ENCODE data around the gene PPP2R1B. TPM values are rescaled to one million over a fixed set of nuclear protein-coding genes. Genes with fewer than 3 reads are reported as not detected.
A peak's percentile ranks its signal among the peaks of the same experiment; 100 is the strongest.

PPP2R1B gene
- total RNA-seq, 2 donors from 2014 or later, result 45.9 to 57.0 TPM

DNA sequence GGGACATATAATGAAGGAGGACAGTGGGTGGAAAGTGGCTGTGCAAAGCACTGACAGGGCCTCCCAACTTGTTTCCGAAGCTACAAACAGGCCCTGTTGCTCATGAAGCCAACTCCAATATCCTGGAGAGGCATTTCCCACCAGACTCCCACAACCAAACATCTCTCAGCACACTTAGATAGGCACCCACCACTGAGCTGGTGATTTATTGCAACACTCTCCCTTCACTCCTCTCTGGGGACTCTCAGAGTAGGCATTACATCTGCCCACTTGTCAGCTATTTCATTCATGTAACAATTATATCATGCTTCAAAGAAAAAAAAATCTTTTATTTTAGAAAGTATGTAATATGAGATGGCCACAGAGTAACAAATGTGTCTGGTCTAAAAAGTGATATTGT is 32.1 kb upstream of the PPP2R1B start:
- intact Hi-C loops (cut with DNase I), result no loop called here
- DNase-seq, result no peak
- H3K27me3 ChIP-seq, result no peaks in the 10 kb centered on the region
- no peaks in the 10 kb centered on the region for H3K36me3 ChIP-seq
- H3K27ac ChIP-seq, result no peak overlapping the region
- H3K9ac ChIP-seq (ENCODE audit: low read depth in 2 of 2, low read length in 2 of 2), result no peak overlapping the region
- H3K9me3 ChIP-seq, result no peaks in the 10 kb centered on the region
- TF ChIP-seq, protein P1, sequence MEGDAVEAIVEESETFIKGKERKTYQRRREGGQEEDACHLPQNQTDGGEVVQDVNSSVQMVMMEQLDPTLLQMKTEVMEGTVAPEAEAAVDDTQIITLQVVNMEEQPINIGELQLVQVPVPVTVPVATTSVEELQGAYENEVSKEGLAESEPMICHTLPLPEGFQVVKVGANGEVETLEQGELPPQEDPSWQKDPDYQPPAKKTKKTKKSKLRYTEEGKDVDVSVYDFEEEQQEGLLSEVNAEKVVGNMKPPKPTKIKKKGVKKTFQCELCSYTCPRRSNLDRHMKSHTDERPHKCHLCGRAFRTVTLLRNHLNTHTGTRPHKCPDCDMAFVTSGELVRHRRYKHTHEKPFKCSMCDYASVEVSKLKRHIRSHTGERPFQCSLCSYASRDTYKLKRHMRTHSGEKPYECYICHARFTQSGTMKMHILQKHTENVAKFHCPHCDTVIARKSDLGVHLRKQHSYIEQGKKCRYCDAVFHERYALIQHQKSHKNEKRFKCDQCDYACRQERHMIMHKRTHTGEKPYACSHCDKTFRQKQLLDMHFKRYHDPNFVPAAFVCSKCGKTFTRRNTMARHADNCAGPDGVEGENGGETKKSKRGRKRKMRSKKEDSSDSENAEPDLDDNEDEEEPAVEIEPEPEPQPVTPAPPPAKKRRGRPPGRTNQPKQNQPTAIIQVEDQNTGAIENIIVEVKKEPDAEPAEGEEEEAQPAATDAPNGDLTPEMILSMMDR (IDR thresholded peaks at IDR 0.05), result no peak
- H3K4me3 ChIP-seq, result no peak overlapping the region
- no peaks in the 10 kb centered on the region for H3K4me1 ChIP-seq

DNA sequence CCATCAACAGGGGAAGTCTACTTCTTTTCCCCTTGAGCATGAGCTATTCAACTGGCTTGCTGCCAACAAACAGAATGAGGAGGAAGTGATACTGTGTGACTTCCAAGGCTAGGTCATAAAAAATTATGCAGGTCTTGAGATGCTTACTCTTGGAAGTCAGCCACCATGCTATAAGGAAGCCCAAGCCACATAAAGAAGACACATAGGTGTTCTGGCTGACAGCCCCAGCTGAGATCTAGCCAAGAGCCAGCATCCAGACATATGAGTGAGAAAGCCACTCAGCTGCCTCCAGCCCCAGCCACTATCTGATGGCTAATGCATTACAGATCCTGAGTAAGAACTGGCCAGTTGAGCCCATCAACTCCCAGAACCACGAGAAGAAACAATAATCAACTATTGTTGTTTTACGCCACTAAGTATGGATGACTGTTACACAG is 31.0 kb upstream of the PPP2R1B start:
- Histone ChIP-seq H3K27me3 (no peaks in the 10 kb centered on the region), H3K36me3 (no peaks in the 10 kb centered on the region), H3K9ac (ENCODE audit: low read depth in 2 of 2, low read length in 2 of 2) (no peak overlapping the region), H3K4me1 (no peaks in the 10 kb centered on the region), H3K4me3 (no peak overlapping the region), H3K27ac (no peak overlapping the region), H3K9me3 (no peaks in the 10 kb centered on the region)
- DNase-seq, result peak; percentile 74
- intact Hi-C loops (cut with DNase I), result no loop called here
- TF ChIP-seq, protein P1 (IDR thresholded peaks at IDR 0.05), result no peak

DNA sequence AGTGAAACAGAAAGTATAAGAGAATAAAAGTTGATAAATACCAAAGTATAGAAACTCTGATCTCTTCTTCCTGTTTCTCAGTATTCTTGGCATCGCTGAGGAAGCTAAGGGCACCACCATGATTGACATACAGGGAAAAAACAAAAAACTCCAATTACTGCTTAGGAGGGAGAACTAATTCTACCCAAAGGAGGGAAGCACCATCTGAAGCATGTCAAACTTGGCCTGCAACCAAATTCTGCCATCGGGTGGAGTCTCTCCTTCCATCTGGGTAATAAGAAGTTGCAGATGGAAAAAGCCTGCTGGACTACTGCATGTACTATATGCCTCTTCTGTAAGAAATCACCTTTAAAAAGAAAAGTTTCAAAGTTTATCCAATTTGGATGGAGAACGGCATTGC is 30.5 kb upstream of the PPP2R1B start:
- peak; percentile 28 for DNase-seq
- TF ChIP-seq, protein P1 (IDR thresholded peaks at IDR 0.05), result no peak
- Histone ChIP-seq H3K27me3 (no peaks in the 10 kb centered on the region), H3K4me1 (no peaks in the 10 kb centered on the region), H3K4me3 (no peak overlapping the region), H3K9ac (ENCODE audit: low read depth in 2 of 2, low read length in 2 of 2) (no peak overlapping the region), H3K27ac (no peak overlapping the region), H3K9me3 (no peaks in the 10 kb centered on the region), H3K36me3 (no peaks in the 10 kb centered on the region)
- intact Hi-C loops (cut with DNase I), result no loop called here

DNA sequence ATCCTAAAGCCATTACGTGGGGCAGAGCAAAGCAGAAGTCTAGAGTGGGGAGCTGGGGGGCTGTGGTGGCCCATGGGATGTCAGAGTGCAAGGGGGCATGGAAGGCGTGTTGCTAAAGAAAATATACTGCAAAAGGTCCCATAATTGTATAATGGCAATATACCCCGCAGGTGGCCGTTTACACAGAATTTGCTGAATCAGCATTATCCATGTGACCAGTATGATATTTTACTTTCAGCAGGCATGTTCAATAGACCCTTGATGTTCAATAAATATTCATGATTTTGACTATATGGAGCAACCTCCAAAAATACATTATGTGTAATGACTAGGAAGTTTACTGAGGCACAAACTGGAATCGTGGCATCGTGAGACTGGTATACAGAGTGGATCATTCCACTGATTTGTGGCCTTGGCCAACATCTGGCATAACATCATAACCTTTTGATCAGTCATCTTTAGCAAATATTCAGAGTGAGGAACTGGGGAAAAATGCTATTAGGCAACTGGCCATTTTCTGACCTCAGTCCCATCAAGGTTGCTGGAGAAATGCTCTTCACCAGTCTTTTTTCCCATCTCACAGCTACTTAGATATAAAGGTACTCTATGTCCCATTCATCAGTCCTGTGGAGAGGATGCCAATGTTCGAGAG is 29.3 kb upstream of the PPP2R1B start:
- no peak for DNase-seq
- H3K27ac ChIP-seq, result no peak overlapping the region
- no peaks in the 10 kb centered on the region for H3K36me3 ChIP-seq
- intact Hi-C loops (cut with DNase I), result no loop called here
- no peaks in the 10 kb centered on the region for H3K4me1 ChIP-seq
- H3K9ac ChIP-seq (ENCODE audit: low read depth in 2 of 2, low read length in 2 of 2), result no peak overlapping the region
- H3K27me3 ChIP-seq, result no peaks in the 10 kb centered on the region
- no peaks in the 10 kb centered on the region for H3K9me3 ChIP-seq
- TF ChIP-seq, protein P1 (IDR thresholded peaks at IDR 0.05), result no peak
- no peak overlapping the region for H3K4me3 ChIP-seq

DNA sequence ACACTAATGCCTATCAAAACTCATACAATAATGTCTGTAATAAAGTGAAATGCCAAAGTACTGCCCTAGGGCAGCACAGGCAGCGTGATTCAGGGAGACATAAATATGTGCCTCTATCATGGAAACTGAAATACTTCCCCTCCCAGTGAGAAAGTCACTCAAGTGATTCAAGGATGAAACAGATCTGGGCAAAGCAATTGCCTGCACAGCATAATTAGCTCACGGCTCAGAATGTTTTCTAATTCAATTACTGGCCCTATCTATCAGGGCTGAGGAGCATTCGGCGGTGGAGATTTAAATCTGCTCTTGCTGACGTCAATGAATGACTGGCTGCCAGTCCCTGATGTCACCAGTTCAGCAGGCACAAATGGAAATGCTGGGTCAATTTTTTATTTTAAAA is 27.7 kb upstream of the PPP2R1B start:
- Histone ChIP-seq H3K36me3 (no peaks in the 10 kb centered on the region), H3K27ac (no peak overlapping the region), H3K4me1 (no peaks in the 10 kb centered on the region), H3K9me3 (no peaks in the 10 kb centered on the region), H3K9ac (ENCODE audit: low read depth in 2 of 2, low read length in 2 of 2) (no peak overlapping the region), H3K27me3 (no peaks in the 10 kb centered on the region), H3K4me3 (no peak overlapping the region)
- intact Hi-C loops (cut with DNase I), result no loop called here
- DNase-seq, result no peak
- TF ChIP-seq, protein P1 (IDR thresholded peaks at IDR 0.05), result no peak

All from colonic mucosa (tissue), 4 donors.